Upper lobe of right lung (tissue), 1 donor: ENCODE results near the gene FLRT2. TPM values are rescaled to one million over a fixed set of nuclear protein-coding genes. Genes with fewer than 3 reads are reported as not detected.

Experiments used
- ATAC-seq: fragments of 200-7000 bp; cut with Tn5 transposase; one replicate; pipeline ENCODE4 v1.9.1; 2020; ENCODE audit warnings: mild to moderate bottlenecking, moderate library complexity
- DNase-seq: peaks from one replicate; pipeline ENCODE4 v3.0.0-alpha.2; 2020
- H3K27ac ChIP-seq: fragments of 200-600 bp; one replicate; pipeline ENCODE4 v1.8.0; 2022
- H3K27me3 ChIP-seq: fragments of 200-600 bp; one replicate; pipeline ENCODE4 v1.8.0; 2022; ENCODE audit warnings: mild to moderate bottlenecking
- H3K36me3 ChIP-seq: fragments of 200-600 bp; one replicate; pipeline ENCODE4 v1.8.0; 2022
- H3K4me1 ChIP-seq: fragments of 200-600 bp; one replicate; pipeline ENCODE4 v1.8.0; 2022
- H3K4me3 ChIP-seq: fragments of 200-600 bp; one replicate; pipeline ENCODE4 v1.8.0; 2022; ENCODE audit warnings: mild to moderate bottlenecking
- H3K9me3 ChIP-seq: fragments of 200-600 bp; one replicate; pipeline ENCODE4 v1.8.0; 2022
- CTCF ChIP-seq: fragments of 200-600 bp; IDR thresholded peaks from one replicate; pipeline ENCODE4 v1.8.0; 2022; ENCODE audit warnings: antibody characterized with exemption
- intact Hi-C: fragments of 100-400 bp; cut with DNase I; formaldehyde crosslinking; loops from one replicate; pipeline ENCODE4 v1.11.0; 2022
- total RNA-seq: library from RNA; stranded (reverse); fragmentation: NEBNext Ultra II Directional; extraction: Animal tissue kit (Norgen Biotek cat#: 25700); gene quantifications from one replicate; pipeline ENCODE4 v1.2.1, GENCODE V29; 2021
- donor health status: DM: no; HTN: yes; CAD: no; lungs with severe emphysema.

Gene FLRT2
- total RNA-seq, 1 donor from 2014 or later, result 13.3 TPM

GRCh38 chr14:85587151-85587711 lies 57.3 kb downstream of the FLRT2 start:
- DNase-seq (no peak), ATAC-seq (peak; percentile 88)
- Histone ChIP-seq H3K9me3 (no peaks in the 10 kb centered on the region), H3K4me1 (no peaks in the 10 kb centered on the region), H3K4me3 (no peak overlapping the region), H3K27me3 (no peaks in the 10 kb centered on the region), H3K27ac (no peak overlapping the region), H3K36me3 (no peaks in the 10 kb centered on the region)
- intact Hi-C loops, result no loop called here
- TF ChIP-seq CTCF, result no peak

GRCh38 chr14:85590784-85591183 lies 60.8 kb downstream of the FLRT2 start:
- DNase-seq (no peak), ATAC-seq (no peak)
- Histone ChIP-seq H3K9me3 (no peaks in the 10 kb centered on the region), H3K27ac (no peak overlapping the region), H3K4me3 (no peak overlapping the region), H3K27me3 (no peaks in the 10 kb centered on the region), H3K36me3 (no peaks in the 10 kb centered on the region), H3K4me1 (no peaks in the 10 kb centered on the region)
- TF ChIP-seq CTCF, result no peak
- intact Hi-C loops, result no loop called here

GRCh38 chr14:85594217-85594616 lies 64.3 kb downstream of the FLRT2 start:
- Histone ChIP-seq H3K36me3 (no peaks in the 10 kb centered on the region), H3K27ac (no peak overlapping the region), H3K4me1 (no peaks in the 10 kb centered on the region), H3K27me3 (no peaks in the 10 kb centered on the region), H3K9me3 (no peaks in the 10 kb centered on the region), H3K4me3 (no peak overlapping the region)
- no peak for DNase-seq
- intact Hi-C loops, result no loop called here
- no peak for ATAC-seq
- TF ChIP-seq CTCF, result no peak

GRCh38 chr14:85595981-85596380 lies 66.0 kb downstream of the FLRT2 start:
- intact Hi-C loops, result no loop called here
- TF ChIP-seq CTCF, result no peak
- H3K27ac ChIP-seq, result no peak overlapping the region
- ATAC-seq, result no peak
- no peaks in the 10 kb centered on the region for H3K36me3 ChIP-seq
- H3K9me3 ChIP-seq, result no peaks in the 10 kb centered on the region
- no peak overlapping the region for H3K4me3 ChIP-seq
- no peak for DNase-seq
- H3K27me3 ChIP-seq, result no peaks in the 10 kb centered on the region
- no peaks in the 10 kb centered on the region for H3K4me1 ChIP-seq

- no peak for ATAC-seq
- H3K27ac ChIP-seq, result no peak overlapping the region
- DNase-seq, result no peak
- intact Hi-C loops, result no loop called here
- no peaks in the 10 kb centered on the region for H3K4me1 ChIP-seq
- H3K27me3 ChIP-seq, result no peaks in the 10 kb centered on the region
- no peak for TF ChIP-seq CTCF
- no peaks in the 10 kb centered on the region for H3K9me3 ChIP-seq
- H3K36me3 ChIP-seq, result no peaks in the 10 kb centered on the region
- no peak overlapping the region for H3K4me3 ChIP-seq
Observed at GRCh38 chr14:85596562-85596961, 66.6 kb downstream of the FLRT2 start.

- ATAC-seq, result no peak
- H3K27me3 ChIP-seq, result no peaks in the 10 kb centered on the region
- H3K4me3 ChIP-seq, result no peak overlapping the region
- H3K27ac ChIP-seq, result no peak overlapping the region
- H3K9me3 ChIP-seq, result no peaks in the 10 kb centered on the region
- no peaks in the 10 kb centered on the region for H3K4me1 ChIP-seq
- TF ChIP-seq CTCF, result no peak
- intact Hi-C loops, result no loop called here
- no peaks in the 10 kb centered on the region for H3K36me3 ChIP-seq
- DNase-seq, result no peak
Observed at GRCh38 chr14:85597701-85598100, 67.8 kb downstream of the FLRT2 start.
